Natural killer cell treated with Interleukin-12 subunit alpha and Interleukin-12 subunit beta and Interleukin-15 and Interleukin-18, amount 100 ng/mL, for 72 hours (primary cell): ENCODE data around the gene TMEM220. TPM values are rescaled to one million over a fixed set of nuclear protein-coding genes. Genes with fewer than 3 reads are reported as not detected.
"Not testable (repeated sequence)": the region's sequence is repeated elsewhere in the genome, so short reads cannot be mapped to it uniquely, and the experiment has no call there.

ENCODE experiments used
- ATAC-seq, 2 donors: fragments of 150-1000 bp; cut with Tn5 transposase in 1 of 2; sonication (Bioruptor Pico), chemical (Tn5 transposase) in 1 of 2; 2 replicates each; pipeline ENCODE4 v1.10.0; 2021
- DNase-seq: peaks from one replicate; pipeline ENCODE4 v3.0.0; 2022; ENCODE audit warnings: low spot score
- H3K27ac Mint-ChIP-seq, 2 donors: 1 replicate in 1 of 2; 2 replicates in 1 of 2; pipeline ENCODE4 v1.8.0; 2022; ENCODE audit warnings: mixed read lengths in 2 of 2, mild to moderate bottlenecking in 1 of 2, moderate library complexity in 1 of 2
- H3K27me3 Mint-ChIP-seq, 2 donors: 1 replicate in 1 of 2; 2 replicates in 1 of 2; pipeline ENCODE4 v1.8.0; 2022; ENCODE audit warnings: mixed read lengths in 2 of 2
- H3K36me3 Mint-ChIP-seq: one replicate; pipeline ENCODE4 v1.8.0; 2022; ENCODE audit warnings: mixed read lengths
- H3K4me1 Mint-ChIP-seq, 2 donors: 1 replicate in 1 of 2; 2 replicates in 1 of 2; pipeline ENCODE4 v1.8.0; 2022; ENCODE audit warnings: low read depth in 2 of 2, mixed read lengths in 2 of 2, mild to moderate bottlenecking in 1 of 2
- H3K4me3 Mint-ChIP-seq: one replicate; pipeline ENCODE4 v1.8.0; 2022; ENCODE audit warnings: mixed read lengths
- H3K9me3 Mint-ChIP-seq: 2 replicates; pipeline ENCODE4 v1.8.0; 2022; ENCODE audit warnings: mixed read lengths
- total RNA-seq, 2 donors: library from RNA; stranded (reverse); gene quantifications; one replicate each; pipeline ENCODE4 v1.2.3, GENCODE V29; 2022

TMEM220 gene
- total RNA-seq, 2 donors from 2014 or later: 1.1 TPM; not detected in 1

- ATAC-seq (no peak), DNase-seq (no peak)
- peak overlapping the region; percentile 63 to 83 for H3K27ac Mint-ChIP-seq
- H3K36me3 Mint-ChIP-seq: no peaks in the 10 kb centered on the region
- H3K27me3 Mint-ChIP-seq: peaks cover 0 to 1% of the 10 kb centered on the region in 2 donors
- no peaks in the 10 kb centered on the region for H3K9me3 Mint-ChIP-seq
- H3K4me3 Mint-ChIP-seq: no peak overlapping the region
- peaks cover 9 to 12% of the 10 kb centered on the region in 2 donors for H3K4me1 Mint-ChIP-seq
These were observed 1.6 kb upstream of the TMEM220 start for GRCh38 chr17:10731408-10731879.

- not testable (repeated sequence) for ATAC-seq, H3K27me3 Mint-ChIP-seq, H3K9me3 Mint-ChIP-seq, H3K36me3 Mint-ChIP-seq, DNase-seq
- peak overlapping the region; percentile 63 to 83 for H3K27ac Mint-ChIP-seq
- peaks cover 9 to 12% of the 10 kb centered on the region in 2 donors for H3K4me1 Mint-ChIP-seq
- H3K4me3 Mint-ChIP-seq: peak overlapping the region; percentile 93
These were observed 424 bp upstream of the TMEM220 start for GRCh38 chr17:10730247-10730646.

GRCh38 chr17:10728331-10728892, 1.4 kb downstream of the TMEM220 start:
- ATAC-seq (no peak), DNase-seq (no peak)
- Mint-ChIP-seq H3K9me3 (no peaks in the 10 kb centered on the region), H3K36me3 (no peaks in the 10 kb centered on the region), H3K4me1 (peaks cover 9 to 12% of the 10 kb centered on the region in 2 donors), H3K27me3 (no peaks in the 10 kb centered on the region), H3K4me3 (no peak overlapping the region), H3K27ac (no peak overlapping the region)

GRCh38 chr17:10727192-10727591, 2.6 kb downstream of the TMEM220 start:
- Mint-ChIP-seq H3K9me3 (no peaks in the 10 kb centered on the region), H3K27me3 (no peaks in the 10 kb centered on the region), H3K36me3 (no peaks in the 10 kb centered on the region), H3K4me1 (peaks cover 9 to 12% of the 10 kb centered on the region in 2 donors), H3K4me3 (no peak overlapping the region), H3K27ac (no peak overlapping the region)
- ATAC-seq (no peak), DNase-seq (no peak)

GRCh38 chr17:10726196-10726595, 3.6 kb downstream of the TMEM220 start:
- ATAC-seq: no peak
- Mint-ChIP-seq H3K27ac (no peak overlapping the region), H3K9me3 (no peaks in the 10 kb centered on the region), H3K4me3 (no peak overlapping the region), H3K27me3 (no peaks in the 10 kb centered on the region), H3K36me3 (no peaks in the 10 kb centered on the region), H3K4me1 (peaks cover 9 to 12% of the 10 kb centered on the region in 2 donors)
- DNase-seq: no peak

- no peak for DNase-seq
- no peak for ATAC-seq
- Mint-ChIP-seq H3K4me1 (peaks cover 4 to 5% of the 10 kb centered on the region in 2 donors), H3K9me3 (no peaks in the 10 kb centered on the region), H3K27ac (no peak overlapping the region), H3K36me3 (no peaks in the 10 kb centered on the region), H3K27me3 (no peaks in the 10 kb centered on the region), H3K4me3 (no peak overlapping the region)
These were observed 4.6 kb downstream of the TMEM220 start for GRCh38 chr17:10725262-10725661.

- no peak overlapping the region for H3K27ac Mint-ChIP-seq
- no peaks in the 10 kb centered on the region for H3K9me3 Mint-ChIP-seq
- H3K4me1 Mint-ChIP-seq: no peaks in the 10 kb centered on the region
- no peaks in the 10 kb centered on the region for H3K36me3 Mint-ChIP-seq
- H3K27me3 Mint-ChIP-seq: no peaks in the 10 kb centered on the region
- DNase-seq (no peak), ATAC-seq (no peak)
- H3K4me3 Mint-ChIP-seq: no peak overlapping the region
These were observed 5.2 kb downstream of the TMEM220 start for GRCh38 chr17:10724546-10725195.

GRCh38 chr17:10718547-10718946, 11.3 kb downstream of the TMEM220 start:
- Mint-ChIP-seq H3K4me3 (no peak overlapping the region), H3K9me3 (no peaks in the 10 kb centered on the region), H3K4me1 (no peaks in the 10 kb centered on the region), H3K27ac (no peak overlapping the region), H3K27me3 (no peaks in the 10 kb centered on the region), H3K36me3 (no peaks in the 10 kb centered on the region)
- DNase-seq: no peak
- no peak for ATAC-seq

GRCh38 chr17:10716218-10716617, 13.6 kb downstream of the TMEM220 start:
- Mint-ChIP-seq H3K27ac (no peak overlapping the region), H3K4me1 (no peaks in the 10 kb centered on the region), H3K9me3 (no peaks in the 10 kb centered on the region), H3K36me3 (peaks cover 10% of the 10 kb centered on the region), H3K4me3 (no peak overlapping the region), H3K27me3 (no peaks in the 10 kb centered on the region)
- ATAC-seq (no peak), DNase-seq (no peak)

- no peaks in the 10 kb centered on the region for H3K27me3 Mint-ChIP-seq
- H3K27ac Mint-ChIP-seq: no peak overlapping the region
- no peak for DNase-seq
- no peaks in the 10 kb centered on the region for H3K4me1 Mint-ChIP-seq
- no peak for ATAC-seq
- H3K9me3 Mint-ChIP-seq: no peaks in the 10 kb centered on the region
- H3K36me3 Mint-ChIP-seq: peaks cover 23% of the 10 kb centered on the region
- H3K4me3 Mint-ChIP-seq: no peak overlapping the region
These were observed 16.5 kb downstream of the TMEM220 start for GRCh38 chr17:10713318-10713717.

- DNase-seq (no peak), ATAC-seq (no peak)
- Mint-ChIP-seq H3K27me3 (no peaks in the 10 kb centered on the region), H3K36me3 (peaks cover 26% of the 10 kb centered on the region), H3K9me3 (no peaks in the 10 kb centered on the region), H3K4me3 (no peak overlapping the region), H3K4me1 (peaks cover 6 to 13% of the 10 kb centered on the region in 2 donors), H3K27ac (no peak overlapping the region)
These were observed 24.1 kb downstream of the TMEM220 start for GRCh38 chr17:10705727-10706126.

GRCh38 chr17:10702574-10702973, 27.2 kb downstream of the TMEM220 start:
- no peak for ATAC-seq
- no peak overlapping the region for H3K4me3 Mint-ChIP-seq
- no peaks in the 10 kb centered on the region for H3K27me3 Mint-ChIP-seq
- no peak overlapping the region for H3K27ac Mint-ChIP-seq
- peaks cover 15 to 31% of the 10 kb centered on the region in 2 donors for H3K4me1 Mint-ChIP-seq
- H3K36me3 Mint-ChIP-seq: peaks cover 17% of the 10 kb centered on the region
- no peaks in the 10 kb centered on the region for H3K9me3 Mint-ChIP-seq
- no peak for DNase-seq

- DNase-seq (no peak), ATAC-seq (no peak)
- no peaks in the 10 kb centered on the region for H3K27me3 Mint-ChIP-seq
- peak overlapping the region; percentile 31 for H3K4me3 Mint-ChIP-seq
- peaks cover 5% of the 10 kb centered on the region for H3K36me3 Mint-ChIP-seq
- peak overlapping the region; percentile 9 to 47 for H3K27ac Mint-ChIP-seq
- peaks cover 24 to 30% of the 10 kb centered on the region in 2 donors for H3K4me1 Mint-ChIP-seq
- H3K9me3 Mint-ChIP-seq: no peaks in the 10 kb centered on the region
These were observed 30.0 kb downstream of the TMEM220 start for GRCh38 chr17:10699856-10700255.

- DNase-seq: no peak
- Mint-ChIP-seq H3K9me3 (no peaks in the 10 kb centered on the region), H3K27ac (peak overlapping the region; percentile 94 to 96), H3K36me3 (peaks cover 16% of the 10 kb centered on the region), H3K27me3 (no peaks in the 10 kb centered on the region), H3K4me1 (peaks cover 24 to 35% of the 10 kb centered on the region in 2 donors), H3K4me3 (peak overlapping the region; percentile 92)
- ATAC-seq: no peak
These were observed 31.6 kb downstream of the TMEM220 start for GRCh38 chr17:10698096-10698818.
